ENCODE results near the gene COLQ.

DNA sequence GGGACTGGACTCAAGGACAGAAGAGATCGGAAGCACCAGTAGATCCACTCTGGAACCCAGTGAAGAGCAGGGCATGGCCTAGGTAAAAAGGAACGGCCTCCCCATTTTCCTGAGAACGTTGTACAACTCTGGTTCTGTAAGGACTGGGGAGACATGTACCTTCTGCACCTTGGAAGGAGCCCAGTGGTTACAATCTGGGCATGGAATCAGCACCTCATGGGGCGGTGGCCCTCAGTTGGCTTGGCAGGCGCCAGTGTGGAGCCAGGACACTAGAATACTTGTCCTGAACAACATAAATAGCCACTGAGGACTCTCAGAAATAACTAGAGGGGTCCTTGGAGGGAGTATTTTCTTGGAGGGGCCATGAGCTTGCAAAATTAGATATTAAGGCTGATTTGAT, 68.5 kb downstream of the COLQ start:
- TF ChIP-seq EZH2 (IDR thresholded peaks at IDR 0.05) (no peak), POLR2AphosphoS5 (IDR thresholded peaks at IDR 0.05; ENCODE audit: borderline replicate concordance, low read depth, low read length) (no peak), FOXP2 (optimal IDR thresholded peaks at IDR 0.05; ENCODE audit: control extremely low read depth, extremely low read length, insufficient read depth) (no peak)
